ENCODE measurements around the gene VPS18.

VPS18 gene

GRCh38 chr15:40927495-40927872 is 33.2 kb downstream of the VPS18 start:
- DNase-seq (ENCODE audit: low spot score in 2 of 2): no peak
- H3K27me3 ChIP-seq (ENCODE audit: low read depth): no peaks in the 10 kb centered on the region; the same call in none of the 2 replicates
- H3K36me3 ChIP-seq (replicated peaks): no peaks in the 10 kb centered on the region
- peaks cover 7% of the 10 kb centered on the region for H3K4me1 ChIP-seq
- H3K9me3 ChIP-seq: no peaks in the 10 kb centered on the region
- H3K4me3 ChIP-seq: no peak overlapping the region
- in situ Hi-C loops (cut with MboI; ENCODE audit: low sequenced_read_pairs): no loop called here

GRCh38 chr15:40927873-40928806 is 33.9 kb downstream of the VPS18 start:
- DNase-seq (ENCODE audit: low spot score in 2 of 2): peak; percentile 14 to 69
- peaks cover 7% of the 10 kb centered on the region for H3K4me1 ChIP-seq
- H3K27me3 ChIP-seq (ENCODE audit: low read depth): no peaks in the 10 kb centered on the region; the same call in none of the 2 replicates
- no peaks in the 10 kb centered on the region for H3K36me3 ChIP-seq (replicated peaks)
- peak overlapping the region; percentile 49 for H3K4me3 ChIP-seq
- H3K9me3 ChIP-seq: no peaks in the 10 kb centered on the region
- in situ Hi-C loops (cut with MboI; ENCODE audit: low sequenced_read_pairs): no loop called here

DNA sequence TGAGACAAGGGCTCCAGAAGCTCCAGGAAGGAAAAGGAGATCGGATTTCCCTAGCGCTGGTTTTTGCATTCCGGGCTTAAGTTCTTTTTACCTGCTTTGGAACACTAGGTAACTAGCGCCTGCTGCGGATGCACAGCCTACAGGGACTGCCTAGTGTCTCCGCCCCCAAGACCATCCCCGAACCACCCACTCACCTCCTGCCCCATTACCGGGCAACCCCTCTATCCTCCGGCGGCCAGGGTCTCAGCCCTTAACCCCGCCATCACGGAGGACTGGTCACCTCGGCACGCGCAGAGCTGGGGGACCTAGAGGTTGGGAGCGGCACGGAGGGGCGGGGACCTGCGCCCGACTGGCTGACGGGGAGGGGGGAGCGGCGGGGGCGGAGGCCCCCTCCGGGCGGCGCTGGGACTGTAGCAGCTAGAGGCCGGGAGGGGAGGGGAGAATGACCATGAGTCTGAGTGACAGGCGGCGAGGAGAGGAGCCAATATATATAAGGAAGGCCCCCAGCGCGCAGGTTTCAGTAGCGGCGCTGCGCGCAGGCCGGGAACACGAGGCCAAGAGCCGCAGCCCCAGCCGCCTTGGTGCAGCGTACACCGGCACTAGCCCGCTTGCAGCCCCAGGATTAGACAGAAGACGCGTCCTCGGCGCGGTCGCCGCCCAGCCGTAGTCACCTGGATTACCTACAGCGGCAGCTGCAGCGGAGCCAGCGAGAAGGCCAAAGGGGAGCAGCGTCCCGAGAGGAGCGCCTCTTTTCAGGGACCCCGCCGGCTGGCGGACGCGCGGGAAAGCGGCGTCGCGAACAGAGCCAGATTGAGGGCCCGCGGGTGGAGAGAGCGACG is 34.8 kb downstream of the VPS18 start, which contains the start of gene DLL4:
TSS of gene DLL4 (plus strand) at position 520 of the 839 bp plus-strand sequence. CDS start 329 bp downstream, outside the sequence.
- in situ Hi-C loops (cut with MboI; ENCODE audit: low sequenced_read_pairs): no loop called here
- Histone ChIP-seq H3K36me3 (replicated peaks) (no peaks in the 10 kb centered on the region), H3K4me1 (peaks cover 7% of the 10 kb centered on the region), H3K27me3 (ENCODE audit: low read depth) (no peaks in the 10 kb centered on the region; the same call in none of the 2 replicates), H3K9me3 (no peaks in the 10 kb centered on the region), H3K4me3 (peak within 1 kb of the TSS; percentile 49)
- peak; percentile 86 to 92 for DNase-seq (ENCODE audit: low spot score in 2 of 2)

DNA sequence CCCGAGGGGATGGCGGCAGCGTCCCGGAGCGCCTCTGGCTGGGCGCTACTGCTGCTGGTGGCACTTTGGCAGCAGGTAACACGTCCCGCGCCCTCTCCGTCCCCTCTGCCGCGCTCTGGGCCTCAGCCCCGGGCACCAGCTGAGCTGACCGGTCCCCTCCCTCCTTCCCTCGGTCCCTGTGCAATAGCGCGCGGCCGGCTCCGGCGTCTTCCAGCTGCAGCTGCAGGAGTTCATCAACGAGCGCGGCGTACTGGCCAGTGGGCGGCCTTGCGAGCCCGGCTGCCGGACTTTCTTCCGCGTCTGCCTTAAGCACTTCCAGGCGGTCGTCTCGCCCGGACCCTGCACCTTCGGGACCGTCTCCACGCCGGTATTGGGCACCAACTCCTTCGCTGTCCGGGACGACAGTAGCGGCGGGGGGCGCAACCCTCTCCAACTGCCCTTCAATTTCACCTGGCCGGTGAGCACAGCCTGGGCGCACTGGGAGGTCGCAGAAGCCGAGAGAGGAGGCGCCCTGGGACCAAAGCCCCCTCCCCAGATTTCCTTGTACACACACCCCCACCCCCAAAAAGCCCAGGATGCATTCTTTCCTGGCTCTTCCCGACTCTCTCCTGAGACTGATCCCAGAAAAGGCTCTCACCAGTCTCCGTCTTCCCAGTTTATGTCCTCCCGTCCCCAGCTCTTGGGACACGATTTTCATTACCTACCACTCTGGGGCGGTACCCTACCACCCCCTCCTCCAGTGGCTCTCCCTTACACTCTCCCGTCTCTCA is 35.6 kb downstream of the VPS18 start:
- Histone ChIP-seq H3K27me3 (ENCODE audit: low read depth) (no peaks in the 10 kb centered on the region; the same call in none of the 2 replicates), H3K4me3 (peak overlapping the region; percentile 49), H3K9me3 (no peaks in the 10 kb centered on the region), H3K36me3 (replicated peaks) (no peaks in the 10 kb centered on the region), H3K4me1 (peaks cover 7% of the 10 kb centered on the region)
- DNase-seq (ENCODE audit: low spot score in 2 of 2): peak in 1 of 2 experiments; percentile 76
- in situ Hi-C loops (cut with MboI; ENCODE audit: low sequenced_read_pairs): no loop called here

DNA sequence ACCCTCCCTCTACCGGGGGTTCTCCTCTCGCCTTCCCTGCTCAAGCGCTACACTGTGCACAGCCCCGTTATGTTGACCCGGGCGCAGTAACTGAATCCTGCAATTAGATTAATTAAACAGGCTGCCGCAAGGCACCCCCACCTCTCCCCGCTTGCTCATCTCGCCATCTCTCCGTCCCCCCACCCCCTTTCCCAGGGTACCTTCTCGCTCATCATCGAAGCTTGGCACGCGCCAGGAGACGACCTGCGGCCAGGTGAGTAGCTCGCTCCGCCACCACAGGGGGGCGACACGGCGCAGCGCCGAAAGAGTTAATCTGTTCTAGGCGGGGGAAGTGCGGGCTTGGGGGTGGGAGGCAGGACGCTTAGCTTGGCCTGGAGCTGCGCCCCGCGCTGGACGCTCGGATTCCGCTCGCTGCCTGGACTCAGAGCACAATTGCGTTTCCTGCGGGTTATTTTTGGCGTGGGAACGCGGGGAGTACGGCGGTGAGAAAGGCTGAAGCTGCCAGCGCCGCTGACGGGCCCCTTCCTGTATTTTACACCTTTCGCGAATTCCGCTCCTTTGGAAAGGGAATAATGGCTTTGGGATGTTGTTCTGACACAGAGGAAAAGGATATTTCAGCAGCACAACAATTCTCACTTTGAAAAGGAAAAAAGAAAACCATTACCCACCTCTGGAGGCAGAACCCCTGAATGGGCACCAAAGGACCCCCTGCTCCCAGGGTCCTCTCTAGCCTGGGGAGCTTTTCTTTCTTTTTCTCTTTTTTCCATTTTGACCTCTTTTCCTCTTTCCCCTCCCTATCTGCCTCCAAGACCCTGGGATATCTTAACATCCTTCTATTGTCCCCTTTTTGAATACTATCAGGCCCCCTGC is 36.4 kb downstream of the VPS18 start:
- Histone ChIP-seq H3K36me3 (replicated peaks) (no peaks in the 10 kb centered on the region), H3K27me3 (ENCODE audit: low read depth) (no peaks in the 10 kb centered on the region; the same call in none of the 2 replicates), H3K9me3 (no peaks in the 10 kb centered on the region), H3K4me1 (peaks cover 7% of the 10 kb centered on the region), H3K4me3 (peak overlapping the region; percentile 49)
- peak; percentile 61 to 86 for DNase-seq (ENCODE audit: low spot score in 2 of 2)
- in situ Hi-C loops (cut with MboI; ENCODE audit: low sequenced_read_pairs): no loop called here

GRCh38 chr15:40931300-40932142 is 37.3 kb downstream of the VPS18 start:
- DNase-seq (ENCODE audit: low spot score in 2 of 2): no peak
- no peak overlapping the region for H3K4me3 ChIP-seq
- H3K4me1 ChIP-seq: peaks cover 7% of the 10 kb centered on the region
- no peaks in the 10 kb centered on the region for H3K36me3 ChIP-seq (replicated peaks)
- H3K27me3 ChIP-seq (ENCODE audit: low read depth): no peaks in the 10 kb centered on the region; the same call in none of the 2 replicates
- in situ Hi-C loops (cut with MboI; ENCODE audit: low sequenced_read_pairs): no loop called here
- no peaks in the 10 kb centered on the region for H3K9me3 ChIP-seq

DNA sequence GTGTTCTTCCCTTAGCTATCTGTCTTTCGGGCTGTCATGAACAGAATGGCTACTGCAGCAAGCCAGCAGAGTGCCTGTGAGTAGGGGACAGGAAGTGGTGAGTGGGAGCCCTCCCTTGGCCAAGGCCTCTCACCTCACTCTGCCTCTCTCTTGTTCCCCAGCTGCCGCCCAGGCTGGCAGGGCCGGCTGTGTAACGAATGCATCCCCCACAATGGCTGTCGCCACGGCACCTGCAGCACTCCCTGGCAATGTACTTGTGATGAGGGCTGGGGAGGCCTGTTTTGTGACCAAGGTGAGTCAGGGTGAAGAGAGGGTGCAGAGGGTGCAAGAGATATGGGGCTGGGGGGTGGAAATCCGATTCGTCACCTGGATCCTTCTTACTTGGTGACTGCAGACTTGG is 37.9 kb downstream of the VPS18 start:
- H3K9me3 ChIP-seq: no peaks in the 10 kb centered on the region
- in situ Hi-C loops (cut with MboI; ENCODE audit: low sequenced_read_pairs): no loop called here
- DNase-seq (ENCODE audit: low spot score in 2 of 2): no peak
- H3K4me3 ChIP-seq: no peak overlapping the region
- peaks cover 7% of the 10 kb centered on the region for H3K4me1 ChIP-seq
- H3K36me3 ChIP-seq (replicated peaks): no peaks in the 10 kb centered on the region
- no peaks in the 10 kb centered on the region; the same call in none of the 2 replicates for H3K27me3 ChIP-seq (ENCODE audit: low read depth)

GRCh38 chr15:40932649-40933516 is 38.6 kb downstream of the VPS18 start:
- H3K9me3 ChIP-seq: no peaks in the 10 kb centered on the region
- H3K4me3 ChIP-seq: no peak overlapping the region

GRCh38 chr15:40933517-40933902 is 39.3 kb downstream of the VPS18 start:
- in situ Hi-C loops (cut with MboI; ENCODE audit: low sequenced_read_pairs): no loop called here
- Histone ChIP-seq H3K4me3 (no peak overlapping the region), H3K9me3 (no peaks in the 10 kb centered on the region), H3K36me3 (replicated peaks) (no peaks in the 10 kb centered on the region), H3K4me1 (peaks cover 7% of the 10 kb centered on the region), H3K27me3 (ENCODE audit: low read depth) (no peaks in the 10 kb centered on the region; the same call in none of the 2 replicates)
- DNase-seq (ENCODE audit: low spot score in 2 of 2): no peak

More at GRCh38 chr15:40932649-40933516, 38.6 kb downstream of the VPS18 start:
- peaks cover 7% of the 10 kb centered on the region for H3K4me1 ChIP-seq
- no peaks in the 10 kb centered on the region for H3K36me3 ChIP-seq (replicated peaks)
- no peaks in the 10 kb centered on the region; the same call in none of the 2 replicates for H3K27me3 ChIP-seq (ENCODE audit: low read depth)
- no peak for DNase-seq (ENCODE audit: low spot score in 2 of 2)
- in situ Hi-C loops (cut with MboI; ENCODE audit: low sequenced_read_pairs): no loop called here

- no peaks in the 10 kb centered on the region for H3K9me3 ChIP-seq
- no peak overlapping the region for H3K4me3 ChIP-seq
- DNase-seq (ENCODE audit: low spot score in 2 of 2): no peak
- in situ Hi-C loops (cut with MboI; ENCODE audit: low sequenced_read_pairs): no loop called here
- H3K27me3 ChIP-seq (ENCODE audit: low read depth): no peaks in the 10 kb centered on the region; the same call in none of the 2 replicates
- H3K36me3 ChIP-seq (replicated peaks): no peaks in the 10 kb centered on the region
- peaks cover 5% of the 10 kb centered on the region for H3K4me1 ChIP-seq
These were observed 40.2 kb downstream of the VPS18 start for GRCh38 chr15:40934457-40934856.

DNA sequence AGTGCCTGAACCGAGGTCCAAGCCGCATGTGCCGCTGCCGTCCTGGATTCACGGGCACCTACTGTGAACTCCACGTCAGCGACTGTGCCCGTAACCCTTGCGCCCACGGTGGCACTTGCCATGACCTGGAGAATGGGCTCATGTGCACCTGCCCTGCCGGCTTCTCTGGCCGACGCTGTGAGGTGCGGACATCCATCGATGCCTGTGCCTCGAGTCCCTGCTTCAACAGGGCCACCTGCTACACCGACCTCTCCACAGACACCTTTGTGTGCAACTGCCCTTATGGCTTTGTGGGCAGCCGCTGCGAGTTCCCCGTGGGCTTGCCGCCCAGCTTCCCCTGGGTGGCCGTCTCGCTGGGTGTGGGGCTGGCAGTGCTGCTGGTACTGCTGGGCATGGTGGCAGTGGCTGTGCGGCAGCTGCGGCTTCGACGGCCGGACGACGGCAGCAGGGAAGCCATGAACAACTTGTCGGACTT is 42.0 kb downstream of the VPS18 start:
- H3K9me3 ChIP-seq: no peaks in the 10 kb centered on the region
- no peaks in the 10 kb centered on the region for H3K27me3 ChIP-seq (ENCODE audit: low read depth)
- in situ Hi-C loops (cut with MboI; ENCODE audit: low sequenced_read_pairs): no loop called here
- H3K4me3 ChIP-seq: no peak overlapping the region
- peaks cover 6% of the 10 kb centered on the region for H3K4me1 ChIP-seq
- H3K36me3 ChIP-seq (replicated peaks): no peaks in the 10 kb centered on the region
- DNase-seq (ENCODE audit: low spot score in 2 of 2): no peak
